Measurements from ENCODE around the gene CHDH.

CHDH gene

GRCh38 chr3:53846134-53846850, at the start of gene CHDH, which contains the start of gene IL17RB:
Gene CHDH (minus strand): TSS chr3:53846419. CDS start chr3:53824008, 22,411 bp downstream.
Gene IL17RB (plus strand): TSS chr3:53846568. CDS start chr3:53846589, 21 bp downstream.
- ATAC-seq: peak; percentile 25 to 31

- ATAC-seq: no peak
Measured at GRCh38 chr3:53892286-53892637, 46.0 kb upstream of the CHDH start.

DNA sequence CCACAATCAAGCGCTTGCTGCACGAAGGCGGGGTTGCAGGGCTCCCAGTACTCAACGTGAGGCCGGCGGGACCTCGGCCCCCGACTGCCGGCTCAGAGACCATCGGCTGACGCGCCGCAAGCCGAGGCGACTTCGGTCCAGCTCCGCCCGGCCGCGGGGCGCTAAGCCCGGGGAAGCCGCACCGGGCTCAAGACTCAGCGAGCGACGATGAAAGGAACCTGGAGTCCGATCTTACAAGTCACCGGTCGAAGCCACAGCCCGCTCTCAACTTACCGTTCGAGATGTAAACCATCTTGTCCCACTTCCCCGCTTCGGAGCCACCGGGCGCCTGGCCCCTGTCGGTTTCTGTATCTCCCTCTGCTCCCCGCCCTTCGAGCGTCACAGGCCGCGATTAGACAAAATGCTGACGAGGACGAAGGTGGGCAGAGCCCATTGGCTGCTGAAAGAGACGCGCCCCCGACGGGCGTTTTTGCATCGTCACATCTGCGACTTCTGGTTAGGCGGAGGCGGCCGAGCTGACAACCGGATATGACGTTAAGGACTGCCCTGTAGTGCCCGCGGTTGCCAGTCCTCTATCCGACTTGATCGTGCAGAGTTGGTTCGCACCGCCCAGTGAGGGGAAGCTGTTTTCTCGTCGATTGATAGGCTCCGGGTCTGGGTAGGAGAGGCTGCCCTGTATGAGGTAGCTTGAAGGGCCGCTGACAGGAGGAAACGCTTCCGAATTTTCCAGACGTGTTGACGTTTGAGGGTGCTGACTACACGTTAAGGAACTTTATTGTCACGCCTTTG, 45.5 kb upstream of the CHDH start, which contains the start of gene SELENOK:
TSS of gene SELENOK (minus strand) at position 363 of the 789 bp plus-strand sequence.
- peak; percentile 95 to 97 for ATAC-seq

DNA sequence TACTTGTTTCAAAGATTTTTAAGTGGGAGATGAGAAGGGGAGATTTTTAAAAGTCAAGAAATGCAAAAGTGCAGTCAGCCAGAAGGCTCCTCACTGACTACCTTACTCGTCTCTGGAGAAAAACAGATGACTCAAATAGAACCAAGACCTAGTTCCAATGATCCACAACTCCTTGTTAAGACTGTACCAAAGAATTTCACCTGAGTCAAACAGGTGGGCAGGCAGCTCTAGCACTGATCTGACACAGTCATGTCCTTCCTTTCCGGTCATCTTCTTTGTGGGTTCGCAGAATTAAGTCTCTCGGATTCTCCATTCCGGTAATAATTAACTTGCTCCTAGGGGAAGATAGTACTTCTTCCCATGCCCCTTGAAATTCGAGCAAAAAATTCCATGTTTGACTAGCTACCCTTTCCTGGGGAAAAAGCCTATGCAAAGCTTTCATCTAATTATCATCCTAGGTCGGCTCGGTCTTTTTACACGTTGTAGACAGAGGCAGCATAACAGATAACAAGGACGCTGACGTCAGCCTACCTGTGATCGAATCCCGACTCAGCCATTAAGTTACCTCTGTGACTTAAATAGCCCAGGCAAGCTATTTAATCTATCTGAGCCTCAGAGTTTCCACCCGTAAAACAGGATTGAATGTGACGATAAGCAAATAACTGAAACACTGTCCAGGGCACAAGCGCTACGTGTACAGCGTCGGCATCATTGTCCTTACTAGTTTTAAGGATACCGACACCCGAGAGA, 44.7 kb upstream of the CHDH start:
- ATAC-seq: peak; percentile 18 to 42

DNA sequence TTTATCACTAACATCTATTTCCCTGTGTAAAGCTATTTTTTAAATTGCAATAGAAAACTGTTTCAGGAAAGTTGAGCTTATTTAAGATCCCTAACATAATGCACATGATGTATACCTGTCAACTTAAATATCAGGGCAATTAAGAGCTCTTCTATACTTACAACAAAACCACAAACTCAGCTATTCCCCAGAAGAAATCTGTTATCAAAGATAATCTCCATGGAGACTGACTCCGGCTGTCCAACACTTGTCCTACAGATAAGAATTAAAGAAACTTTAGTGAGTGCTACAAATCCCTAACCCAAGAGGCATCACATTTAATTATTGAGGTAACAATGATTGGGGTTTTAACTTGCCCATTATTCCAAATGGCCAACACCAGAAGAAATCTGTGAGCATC, 42.0 kb upstream of the CHDH start:
- no peak for ATAC-seq

- ATAC-seq: no peak
Measured at GRCh38 chr3:53887446-53887845, 41.2 kb upstream of the CHDH start.

DNA sequence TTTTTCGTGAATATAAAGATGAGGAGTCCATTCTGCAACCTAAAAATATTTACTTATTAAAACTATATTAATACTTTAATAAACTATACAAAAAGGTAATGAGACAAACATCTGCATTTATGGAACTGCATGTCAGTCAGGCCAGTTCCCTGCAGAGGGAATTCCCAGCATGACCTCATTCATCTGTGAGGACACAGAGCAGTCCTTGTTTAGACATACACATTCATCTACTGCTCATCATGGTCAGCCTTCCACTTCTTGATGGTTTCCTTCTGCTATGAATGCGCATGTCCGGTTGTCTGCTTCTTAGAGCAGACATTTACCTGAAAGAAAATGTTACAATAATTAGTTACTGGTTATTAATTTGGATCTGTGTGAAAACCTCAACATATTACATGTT, 39.0 kb upstream of the CHDH start:
- ATAC-seq: no peak

DNA sequence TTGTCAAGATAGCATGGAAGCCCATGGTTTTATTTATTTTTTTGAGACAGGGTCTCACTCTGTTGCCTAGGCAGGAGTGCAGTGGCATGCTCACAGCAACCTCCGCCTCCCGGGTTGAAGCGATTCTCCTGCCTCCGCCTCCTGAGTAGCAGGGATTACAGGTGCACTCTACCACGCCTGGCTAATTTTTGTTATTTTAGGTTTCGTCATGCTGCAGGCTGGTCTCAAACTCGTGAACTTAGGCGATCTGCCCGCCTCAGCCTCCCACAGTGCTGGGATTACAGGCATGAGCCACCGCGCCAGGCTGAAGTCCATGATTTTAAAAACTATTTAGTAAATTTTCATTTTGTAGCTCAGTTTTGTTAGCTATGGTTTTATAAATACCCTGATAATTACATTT, 38.4 kb upstream of the CHDH start:
- no peak for ATAC-seq

DNA sequence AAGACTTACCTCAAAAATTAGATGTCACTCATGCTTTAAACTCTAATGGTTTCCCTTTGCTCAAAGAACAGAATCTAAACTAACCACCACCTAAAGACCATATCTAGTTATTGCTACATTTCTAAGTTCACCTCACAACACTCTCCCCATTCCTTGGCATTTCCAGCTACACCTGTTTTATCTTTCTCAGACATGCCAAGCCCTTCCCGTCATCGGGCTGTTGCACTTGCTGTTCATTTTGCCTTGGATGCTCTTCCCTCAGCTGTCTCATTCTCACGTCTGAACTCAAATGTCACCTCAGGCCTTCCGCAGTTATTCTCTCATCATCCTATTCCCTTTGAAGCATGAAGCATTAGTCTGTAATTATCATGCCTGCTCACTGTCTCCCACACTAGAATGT, 36.8 kb upstream of the CHDH start:
- no peak for ATAC-seq

DNA sequence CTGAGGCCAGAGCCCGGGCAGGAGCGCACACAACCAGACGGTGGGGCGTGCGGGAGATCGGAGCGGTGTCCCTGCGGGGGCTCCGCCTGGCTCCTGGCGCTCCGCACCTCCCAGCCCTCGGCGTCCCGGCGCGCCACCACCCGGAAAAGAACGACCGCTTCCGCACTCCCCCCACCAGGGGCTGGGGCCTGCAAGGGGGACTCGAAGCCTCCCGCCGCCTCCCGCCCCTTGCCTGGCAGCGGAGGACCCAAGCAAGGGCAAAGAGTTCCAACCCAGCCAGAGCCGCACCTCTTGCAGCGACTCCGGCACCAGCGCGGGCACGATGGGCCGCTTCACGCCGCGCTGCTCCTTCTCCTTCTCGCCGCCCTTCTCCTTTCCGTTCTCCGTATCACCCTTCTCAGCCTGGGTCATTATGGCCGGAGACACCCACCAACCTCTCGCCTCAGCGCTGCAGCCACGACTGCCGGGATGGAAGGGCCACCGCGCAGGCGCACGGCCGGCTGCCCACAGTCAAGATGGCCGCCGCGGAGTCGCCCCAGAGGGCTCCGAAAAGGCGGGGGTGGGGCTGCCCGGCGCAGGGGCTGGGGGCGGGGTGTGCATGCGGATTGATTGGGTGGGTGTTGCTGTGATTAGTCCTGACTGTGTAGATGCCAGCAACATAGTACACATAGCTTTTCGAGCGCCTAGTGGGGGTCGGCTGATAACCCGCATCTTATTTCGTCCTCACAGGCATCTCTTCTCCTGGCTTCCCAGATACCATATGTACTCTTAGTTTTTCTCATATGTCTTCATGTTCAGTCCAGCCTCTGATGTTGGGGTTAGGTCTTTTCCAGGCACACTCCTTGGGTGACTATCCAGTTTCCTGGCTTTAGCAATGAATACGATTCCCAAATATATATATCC, 35.7 kb upstream of the CHDH start, which contains the start of gene ACTR8:
TSS of gene ACTR8 (minus strand) at position 462 of the 903 bp plus-strand sequence. CDS start at position 411, 51 bp downstream.
- peak; percentile 90 to 93 for ATAC-seq

DNA sequence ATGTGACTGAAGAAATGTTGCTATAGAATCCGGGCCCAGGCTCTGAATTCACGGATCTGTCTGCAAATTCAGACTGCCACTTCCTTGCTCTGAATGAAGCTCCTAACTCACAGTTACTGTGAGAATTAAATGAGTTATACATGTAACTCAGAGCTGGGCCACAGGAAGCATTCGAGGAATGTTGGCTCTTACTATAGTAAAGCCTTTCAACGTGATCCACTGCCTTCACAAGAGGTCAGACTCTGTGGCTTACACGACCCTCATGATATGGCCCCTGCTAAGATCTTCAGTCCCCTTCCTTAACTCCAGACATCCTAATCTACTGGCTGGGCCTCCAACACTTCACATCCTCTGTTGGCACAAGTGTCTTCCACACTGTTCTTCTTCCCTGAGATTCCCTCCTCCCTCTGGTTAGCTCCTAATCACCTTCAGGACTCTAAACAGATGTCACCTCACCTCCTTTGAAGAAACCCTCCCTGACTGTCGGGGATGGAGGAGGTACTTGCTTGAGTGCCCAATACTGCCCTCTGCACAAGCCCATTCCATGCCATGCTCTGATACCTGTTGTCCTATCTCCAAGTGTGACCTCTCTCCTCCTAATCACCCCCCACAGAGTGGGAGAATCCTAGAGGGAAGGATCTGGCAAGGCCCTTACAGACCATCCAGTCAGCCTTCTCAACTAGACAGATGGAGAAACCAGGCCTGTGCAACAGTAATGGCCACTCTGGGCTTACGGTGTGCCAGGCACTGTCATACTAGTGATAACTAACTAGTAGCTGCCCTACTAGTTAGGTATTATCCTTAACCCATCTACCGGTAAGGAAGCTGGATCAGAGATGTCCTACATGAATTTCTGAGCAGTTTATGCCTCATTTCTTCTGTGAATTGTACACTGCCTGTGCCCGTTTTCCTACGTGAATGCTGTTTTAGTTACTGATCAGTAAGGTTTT, 34.5 kb upstream of the CHDH start:
- ATAC-seq: no peak

- no peak for ATAC-seq
Measured at GRCh38 chr3:53865732-53866499, 19.7 kb upstream of the CHDH start.

DNA sequence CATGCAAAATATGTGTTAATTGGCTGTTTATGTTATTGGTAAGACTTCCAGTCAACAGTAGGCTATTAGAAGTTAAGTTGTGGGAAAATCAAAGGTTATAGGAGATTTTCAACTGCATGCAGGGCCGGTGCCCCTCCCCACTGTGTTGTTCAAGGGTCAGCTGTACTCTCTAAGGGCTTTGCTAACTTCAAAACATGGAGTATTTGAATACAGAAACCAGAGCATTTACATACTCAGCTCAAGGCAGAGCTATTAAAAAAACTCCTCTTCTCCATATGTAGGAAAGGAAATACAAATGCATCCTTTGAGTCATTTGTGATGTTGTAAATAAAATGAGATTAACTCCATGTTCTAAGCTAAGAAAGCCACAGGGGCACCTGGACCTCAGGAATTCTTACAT, 16.9 kb upstream of the CHDH start:
- ATAC-seq: no peak

- no peak for ATAC-seq
Measured at GRCh38 chr3:53862241-53862640, 16.0 kb upstream of the CHDH start.

DNA sequence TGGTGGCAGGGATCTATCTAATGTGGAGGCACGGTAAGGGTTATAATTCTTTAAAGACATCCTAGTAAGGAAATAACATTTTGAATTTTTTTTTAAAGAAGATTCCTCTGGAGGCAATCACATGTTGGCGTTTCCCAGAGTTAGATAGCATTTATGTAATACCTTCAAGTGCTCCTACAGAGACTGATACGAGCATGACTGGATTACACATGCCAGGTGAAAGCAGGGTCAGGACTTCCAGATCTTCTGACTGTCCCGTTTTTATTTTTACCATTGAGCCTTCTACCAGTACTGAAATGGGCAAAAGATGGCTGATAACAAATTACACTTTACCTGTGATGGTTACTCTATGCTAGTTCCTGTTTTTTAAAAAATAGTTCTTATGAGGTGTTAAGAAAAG, 14.0 kb upstream of the CHDH start:
- no peak for ATAC-seq

DNA sequence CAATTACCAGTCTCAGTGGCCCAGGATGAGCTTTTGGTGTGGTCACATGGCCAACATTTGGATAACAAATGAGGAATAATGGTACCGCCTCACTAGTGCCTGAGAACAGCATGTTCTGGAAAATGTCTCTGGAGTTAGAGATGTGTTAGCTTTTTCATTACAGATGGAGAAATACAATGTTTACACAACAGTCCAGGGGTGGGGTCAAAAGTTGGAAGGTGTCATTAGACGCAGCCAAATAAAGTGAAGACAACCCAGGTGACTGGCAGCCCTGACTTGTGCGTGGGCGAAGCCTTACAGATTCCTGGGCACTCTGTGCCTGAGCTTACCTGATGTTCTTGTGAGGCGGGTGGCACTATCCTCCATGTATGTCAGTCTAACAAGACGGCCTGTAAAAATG, 13.0 kb upstream of the CHDH start:
- no peak for ATAC-seq

- no peak for ATAC-seq
Measured at GRCh38 chr3:53858096-53858741, 12.0 kb upstream of the CHDH start.

- ATAC-seq: no peak
Measured at GRCh38 chr3:53856964-53857363, 10.7 kb upstream of the CHDH start.

- ATAC-seq: no peak
Measured at GRCh38 chr3:53850895-53851294, 4.7 kb upstream of the CHDH start.

DNA sequence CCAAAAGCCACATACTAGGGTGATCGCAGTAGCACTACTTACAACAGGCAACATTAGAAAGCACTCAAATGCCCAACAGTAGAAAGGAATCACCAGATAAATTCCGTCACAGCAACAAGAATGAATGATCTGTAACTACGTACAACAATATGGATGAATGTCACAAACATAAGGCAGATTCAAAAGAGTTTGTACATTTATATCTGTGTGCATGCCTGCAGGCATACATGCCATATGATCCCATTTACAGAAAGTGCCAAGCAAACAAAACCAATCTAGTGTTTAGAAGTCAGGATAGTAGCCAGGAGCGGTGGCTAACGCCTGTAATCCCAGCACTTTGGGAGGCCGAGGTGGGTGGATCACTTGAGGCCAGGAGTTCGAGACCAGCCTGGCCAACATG, 3.7 kb upstream of the CHDH start:
- no peak for ATAC-seq
